DOHH2 (cell line): ENCODE data around the gene NALCN.

Source experiments
- H3F3A ChIP-seq: fragments of 200-600 bp; sonication (generic), shearing (Covaris generic); 2 replicates; pipeline ENCODE4 v1.6.0; 2016; ENCODE audit warnings: antibody characterized with exemption, mild to moderate bottlenecking; ENCODE audit not compliant: control insufficient read depth, insufficient read depth
- H3K27ac ChIP-seq: fragments of 200-600 bp; sonication (generic); 2 replicates; pipeline ENCODE4 v1.5.1; 2014; ENCODE audit warnings: low read depth, mild to moderate bottlenecking, low read length, moderate library complexity
- H3K27me3 ChIP-seq: fragments of 200-600 bp; sonication (generic); 2 replicates; pipeline ENCODE4 v1.6.1; 2014; ENCODE audit warnings: mild to moderate bottlenecking, low read length, mixed read lengths; ENCODE audit not compliant: control insufficient read depth
- H3K36me3 ChIP-seq: fragments of 200-600 bp; sonication (generic); 2 replicates; pipeline ENCODE4 v1.6.1; 2014; ENCODE audit warnings: mild to moderate bottlenecking, low read length, moderate library complexity, mixed read lengths; ENCODE audit not compliant: control insufficient read depth
- H3K4me1 ChIP-seq: fragments of 200-600 bp; sonication (generic); 2 replicates; pipeline ENCODE4 v1.6.1; 2014; ENCODE audit warnings: mild to moderate bottlenecking, low read length, mixed read lengths; ENCODE audit not compliant: control insufficient read depth
- H3K4me2 ChIP-seq: fragments of 200-600 bp; sonication (generic); 2 replicates; pipeline ENCODE4 v1.6.0; 2014; ENCODE audit warnings: mild to moderate bottlenecking, low read length, moderate library complexity
- H3K4me3 ChIP-seq: fragments of 200-600 bp; sonication (generic); 2 replicates; pipeline ENCODE4 v1.5.1; 2014; ENCODE audit warnings: mild to moderate bottlenecking, low read length, mixed read lengths
- H3K79me2 ChIP-seq: fragments of 200-600 bp; sonication (generic); 2 replicates; pipeline ENCODE4 v1.6.1; 2014; ENCODE audit warnings: mild to moderate bottlenecking, low read length, mixed read lengths; ENCODE audit not compliant: control insufficient read depth
- H3K9me2 ChIP-seq: fragments of 200-600 bp; sonication (generic); replicated peaks from 2 replicates; pipeline ENCODE4 v1.6.1; 2014; ENCODE audit warnings: mild to moderate bottlenecking, low read length, mixed read lengths; ENCODE audit not compliant: control insufficient read depth
- H3K9me3 ChIP-seq: fragments of 200-600 bp; sonication (generic); 2 replicates; pipeline ENCODE4 v1.6.1; 2014; ENCODE audit warnings: antibody characterized with exemption, low read length, mixed read lengths; ENCODE audit not compliant: control insufficient read depth, insufficient read depth
- H4K20me1 ChIP-seq: fragments of 200-600 bp; sonication (generic); 2 replicates; pipeline ENCODE4 v1.6.0; 2014; ENCODE audit warnings: low read depth, mild to moderate bottlenecking, antibody characterized with exemption, low read length, moderate library complexity; ENCODE audit not compliant: control insufficient read depth, insufficient read depth
- CTCF ChIP-seq: fragments of 200-600 bp; sonication (generic); IDR thresholded peaks from one replicate; pipeline ENCODE4 v1.5.1; 2014; ENCODE audit warnings: antibody characterized with exemption, mild to moderate bottlenecking, low read depth, low read length; ENCODE audit not compliant: poor library complexity, severe bottlenecking
- EZH2phosphoT487 ChIP-seq: fragments of 200-600 bp; sonication (generic); IDR thresholded peaks from 2 replicates; pipeline ENCODE4 v1.6.1; 2017; ENCODE audit warnings: borderline replicate concordance, mild to moderate bottlenecking, antibody characterized with exemption, low read length, moderate library complexity, mixed read lengths

The NALCN gene

GRCh38 chr13:101144808-101145419, 271.4 kb downstream of the NALCN start:
- no peak overlapping the region for H3K4me2 ChIP-seq
- peaks cover 3% of the 10 kb centered on the region for H3K4me1 ChIP-seq
- no peaks in the 10 kb centered on the region for H3K79me2 ChIP-seq
- H3K27me3 ChIP-seq = no peaks in the 10 kb centered on the region
- H3K9me3 ChIP-seq = no peaks in the 10 kb centered on the region
- H3K9me2 ChIP-seq = no peaks in the 10 kb centered on the region
- H3K36me3 ChIP-seq = no peaks in the 10 kb centered on the region
- TF ChIP-seq CTCF = peak; percentile 58
- no peak for TF ChIP-seq EZH2phosphoT487
- no peak overlapping the region for H3K4me3 ChIP-seq
- no peaks in the 10 kb centered on the region for H4K20me1 ChIP-seq
- no peak overlapping the region for H3K27ac ChIP-seq
- no peaks in the 10 kb centered on the region for H3F3A ChIP-seq

GRCh38 chr13:101140936-101141335, 275.4 kb downstream of the NALCN start:
- Histone ChIP-seq H3K27me3 (no peaks in the 10 kb centered on the region), H3K27ac (no peak overlapping the region), H3F3A (no peaks in the 10 kb centered on the region), H3K4me2 (no peak overlapping the region), H3K79me2 (no peaks in the 10 kb centered on the region), H3K36me3 (no peaks in the 10 kb centered on the region), H4K20me1 (no peaks in the 10 kb centered on the region), H3K4me1 (no peaks in the 10 kb centered on the region), H3K9me2 (no peaks in the 10 kb centered on the region), H3K9me3 (no peaks in the 10 kb centered on the region), H3K4me3 (no peak overlapping the region)
- no peak for TF ChIP-seq CTCF
- TF ChIP-seq EZH2phosphoT487 = no peak

GRCh38 chr13:101140087-101140770, 276.1 kb downstream of the NALCN start:
- no peaks in the 10 kb centered on the region for H3K4me1 ChIP-seq
- no peaks in the 10 kb centered on the region for H4K20me1 ChIP-seq
- no peaks in the 10 kb centered on the region for H3K9me3 ChIP-seq
- no peaks in the 10 kb centered on the region for H3F3A ChIP-seq
- no peak overlapping the region for H3K4me2 ChIP-seq
- no peaks in the 10 kb centered on the region for H3K9me2 ChIP-seq
- no peaks in the 10 kb centered on the region for H3K36me3 ChIP-seq
- H3K27ac ChIP-seq = no peak overlapping the region
- no peak overlapping the region for H3K4me3 ChIP-seq
- TF ChIP-seq CTCF = no peak
- no peak for TF ChIP-seq EZH2phosphoT487
- H3K79me2 ChIP-seq = no peaks in the 10 kb centered on the region
- H3K27me3 ChIP-seq = no peaks in the 10 kb centered on the region
